Glutamatergic neuron (in vitro differentiated cells): ENCODE data around the gene LAMA2. TPM values are rescaled to one million over a fixed set of nuclear protein-coding genes. Genes with fewer than 3 reads are reported as not detected.

Experiments used
- DNase-seq: peaks from one replicate; pipeline ENCODE4 v3.0.0; 2022
- H3K27ac Mint-ChIP-seq: one replicate; pipeline ENCODE4 v1.8.0; 2020; ENCODE audit warnings: mild to moderate bottlenecking, mixed read lengths, inconsistent platforms; ENCODE audit not compliant: unreplicated experiment
- H3K27me3 Mint-ChIP-seq: one replicate; pipeline ENCODE4 v1.8.0; 2020; ENCODE audit warnings: mild to moderate bottlenecking, moderate library complexity, mixed read lengths, inconsistent platforms; ENCODE audit not compliant: unreplicated experiment
- H3K36me3 Mint-ChIP-seq: one replicate; pipeline ENCODE4 v1.8.0; 2020; ENCODE audit warnings: mild to moderate bottlenecking, mixed read lengths, inconsistent platforms; ENCODE audit not compliant: unreplicated experiment
- H3K4me1 Mint-ChIP-seq: one replicate; pipeline ENCODE4 v1.8.0; 2020; ENCODE audit warnings: mild to moderate bottlenecking, low read depth, mixed read lengths, inconsistent platforms; ENCODE audit not compliant: unreplicated experiment
- H3K4me3 Mint-ChIP-seq: one replicate; pipeline ENCODE4 v1.8.0; 2020; ENCODE audit warnings: mild to moderate bottlenecking, mixed read lengths, inconsistent platforms; ENCODE audit not compliant: unreplicated experiment
- H3K9me3 Mint-ChIP-seq: one replicate; pipeline ENCODE4 v1.8.0; 2020; ENCODE audit warnings: mild to moderate bottlenecking, moderate library complexity, mixed read lengths, inconsistent platforms; ENCODE audit not compliant: unreplicated experiment
- CTCF ChIP-seq: fragments of 200-600 bp; sonication (generic); IDR thresholded peaks from one replicate; pipeline ENCODE4 v1.5.0; 2021; ENCODE audit not compliant: partially characterized antibody, unreplicated experiment
- total RNA-seq: library from RNA; stranded (reverse); fragmentation: NEBNext Ultra II Directional; extraction: Animal tissue kit (Norgen Biotek cat#: 25700); gene quantifications from one replicate; pipeline ENCODE4 v1.2.1, GENCODE V29; 2021; ENCODE audit not compliant: unreplicated experiment

The LAMA2 gene
- total RNA-seq, 1 donor from 2014 or later, result 2.4 TPM

DNA sequence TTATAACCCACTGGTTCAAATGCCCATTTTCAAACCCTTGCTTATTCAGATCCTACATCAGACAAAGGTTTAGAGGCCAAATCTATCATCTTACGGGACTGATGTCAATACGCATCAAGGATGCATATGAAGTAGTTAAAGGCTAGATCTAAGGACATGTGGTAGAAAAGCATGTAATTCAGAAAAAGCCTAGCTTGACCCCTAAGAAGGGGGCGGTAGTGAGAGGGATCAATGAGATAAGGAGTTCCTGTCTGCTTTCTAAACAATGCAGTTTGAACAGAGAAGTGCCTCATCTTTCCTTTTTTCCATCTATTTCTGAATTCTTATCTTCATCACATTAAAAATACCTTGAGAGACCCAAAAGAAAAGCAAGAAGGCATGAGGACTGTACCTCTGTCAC is 589.3 kb downstream of the LAMA2 start:
- no peak for TF ChIP-seq CTCF
- Mint-ChIP-seq H3K36me3 (no peaks in the 10 kb centered on the region), H3K27ac (no peak overlapping the region), H3K9me3 (peaks cover 5% of the 10 kb centered on the region), H3K27me3 (peaks cover 4% of the 10 kb centered on the region), H3K4me1 (peaks cover 24% of the 10 kb centered on the region), H3K4me3 (no peak overlapping the region)
- no peak for DNase-seq

DNA sequence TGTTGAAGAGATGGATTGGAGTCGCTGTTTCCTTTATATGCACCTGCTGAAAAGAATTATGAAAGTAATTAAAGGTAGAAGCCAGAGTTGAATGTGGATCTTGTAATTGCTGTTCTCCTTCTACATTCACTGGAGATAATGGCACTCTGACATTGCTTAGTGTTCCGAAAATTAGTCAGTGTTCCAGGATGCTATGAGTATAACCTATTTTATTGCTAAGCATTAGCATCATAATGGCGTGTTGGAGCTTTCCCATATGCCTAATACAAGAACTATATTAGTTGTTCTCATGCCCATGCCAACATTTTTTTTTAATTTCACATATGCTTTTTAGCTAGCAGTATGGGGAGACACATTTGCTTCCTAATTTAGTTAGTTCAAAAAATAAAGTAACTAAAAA is 590.6 kb downstream of the LAMA2 start:
- Mint-ChIP-seq H3K4me3 (no peak overlapping the region), H3K27me3 (peaks cover 4% of the 10 kb centered on the region), H3K27ac (no peak overlapping the region), H3K36me3 (no peaks in the 10 kb centered on the region), H3K9me3 (peaks cover 5% of the 10 kb centered on the region), H3K4me1 (peaks cover 26% of the 10 kb centered on the region)
- no peak for DNase-seq
- no peak for TF ChIP-seq CTCF

DNA sequence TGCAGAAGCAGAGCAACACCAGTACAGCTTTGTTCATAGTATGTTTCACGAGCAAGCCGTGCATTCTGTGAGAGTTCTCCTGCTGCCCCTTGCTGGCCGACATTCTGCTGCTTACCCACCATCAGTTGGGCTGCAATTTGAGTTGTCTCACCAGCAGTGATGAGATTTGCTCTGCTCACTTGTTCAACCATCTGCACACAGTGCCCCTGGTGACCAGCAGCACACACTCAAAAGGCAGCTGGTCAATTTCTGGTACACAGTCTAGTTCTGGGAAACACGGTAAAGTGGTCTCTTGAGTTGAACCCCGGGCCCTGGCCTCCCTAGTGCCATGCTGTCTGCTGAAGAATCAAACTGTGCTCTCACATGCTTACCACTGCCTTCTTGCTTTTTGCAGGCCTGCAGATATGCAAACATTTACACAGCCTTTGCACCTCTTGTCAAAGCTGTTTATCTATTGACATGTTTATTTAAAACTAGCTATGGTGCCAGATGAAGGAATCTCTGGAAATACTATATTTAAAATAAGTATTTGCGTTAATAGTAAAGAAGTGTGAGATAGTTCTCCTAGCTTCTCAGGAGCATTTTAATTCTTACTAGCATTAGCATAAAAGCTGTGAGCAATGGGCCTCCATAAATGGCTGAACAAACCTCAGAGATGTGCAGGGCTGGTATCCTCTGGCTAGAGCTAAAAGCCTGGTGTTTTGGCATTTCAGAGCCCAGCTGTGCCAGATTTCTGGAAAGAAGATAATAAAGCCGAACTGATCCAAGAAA is 592.7 kb downstream of the LAMA2 start:
- DNase-seq, result peak; percentile 72
- Mint-ChIP-seq H3K27me3 (peaks cover 4% of the 10 kb centered on the region), H3K27ac (peak overlapping the region; percentile 95), H3K4me3 (peak overlapping the region; percentile 67), H3K36me3 (no peaks in the 10 kb centered on the region), H3K4me1 (peaks cover 29% of the 10 kb centered on the region), H3K9me3 (peaks cover 5% of the 10 kb centered on the region)
- no peak for TF ChIP-seq CTCF

DNA sequence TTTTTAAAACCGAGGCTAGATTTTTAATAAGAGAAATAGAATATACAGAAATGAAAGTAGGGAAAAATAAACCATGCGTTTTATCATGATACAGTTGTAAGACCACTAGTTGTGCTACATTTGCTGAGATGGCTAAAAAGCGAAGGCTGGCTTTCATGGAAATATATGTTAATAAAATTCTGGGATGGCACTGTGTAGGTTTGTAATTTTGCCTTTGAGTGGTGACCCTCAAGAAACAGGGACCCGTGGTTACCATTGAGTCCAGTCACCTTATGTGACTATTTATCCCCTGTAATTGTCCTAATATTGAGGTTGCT is 593.3 kb downstream of the LAMA2 start:
- no peak for DNase-seq
- Mint-ChIP-seq H3K4me1 (peaks cover 29% of the 10 kb centered on the region), H3K27ac (peak overlapping the region; percentile 95), H3K36me3 (no peaks in the 10 kb centered on the region), H3K4me3 (no peak overlapping the region), H3K9me3 (peaks cover 5% of the 10 kb centered on the region), H3K27me3 (peaks cover 4% of the 10 kb centered on the region)
- TF ChIP-seq CTCF, result no peak

DNA sequence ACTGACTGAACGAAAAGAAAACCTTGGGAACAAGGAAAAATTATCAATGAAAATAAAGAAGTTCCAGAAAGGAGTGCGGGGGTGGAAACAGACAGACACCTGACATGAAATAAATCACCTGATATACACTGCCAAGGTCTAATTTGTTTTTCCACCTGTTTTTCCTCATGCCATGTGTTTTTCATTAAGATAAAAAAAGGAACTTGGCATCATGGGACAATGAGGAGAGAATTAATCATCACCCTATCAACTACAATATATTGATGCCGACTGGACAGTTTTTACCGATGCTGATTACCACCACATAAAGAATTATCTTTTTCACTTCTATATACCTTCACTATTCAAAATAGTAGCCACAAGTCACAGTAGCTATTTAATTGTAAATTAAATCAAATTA is 593.9 kb downstream of the LAMA2 start:
- DNase-seq, result no peak
- TF ChIP-seq CTCF, result no peak
- peaks cover 4% of the 10 kb centered on the region for H3K27me3 Mint-ChIP-seq
- peaks cover 29% of the 10 kb centered on the region for H3K4me1 Mint-ChIP-seq
- H3K36me3 Mint-ChIP-seq, result no peaks in the 10 kb centered on the region
- H3K4me3 Mint-ChIP-seq, result no peak overlapping the region
- H3K27ac Mint-ChIP-seq, result peak overlapping the region; percentile 95
- peaks cover 5% of the 10 kb centered on the region for H3K9me3 Mint-ChIP-seq
